Smooth muscle cell (in vitro differentiated cells): Measurements from ENCODE around the gene KIAA1549. TPM values are rescaled to one million over a fixed set of nuclear protein-coding genes. Genes with fewer than 3 reads are reported as not detected.

Experiments
- DNase-seq: peaks from one replicate; lab custom pipeline; 2025; ENCODE audit not compliant: unreplicated experiment; lab: John Stamatoyannopoulos, UW
- H2AFZ ChIP-seq: fragments of 200-600 bp; sonication (generic); 2 replicates; pipeline ENCODE4 v1.6.0; 2016; ENCODE audit warnings: antibody characterized with exemption, low read depth, mild to moderate bottlenecking
- H3F3A ChIP-seq: fragments of 200-600 bp; sonication (generic); 2 replicates; pipeline ENCODE4 v1.6.0; 2017; ENCODE audit warnings: antibody characterized with exemption, low read depth
- H3K27ac ChIP-seq: fragments of 200-600 bp; sonication (generic); 2 replicates; pipeline ENCODE4 v1.5.1; 2016; ENCODE audit warnings: low read depth, mild to moderate bottlenecking
- H3K27me3 ChIP-seq: fragments of 200-600 bp; sonication (generic); 2 replicates; pipeline ENCODE4 v1.6.1; 2016; ENCODE audit warnings: low read depth, mild to moderate bottlenecking
- H3K36me3 ChIP-seq: fragments of 200-600 bp; sonication (generic); 2 replicates; pipeline ENCODE4 v1.5.1; 2016; ENCODE audit warnings: low read depth
- H3K4me1 ChIP-seq: fragments of 200-600 bp; sonication (generic); 2 replicates; pipeline ENCODE4 v1.5.1; 2016; ENCODE audit warnings: low read depth
- H3K4me2 ChIP-seq: fragments of 200-600 bp; sonication (generic); 2 replicates; pipeline ENCODE4 v1.6.0; 2016; ENCODE audit warnings: mild to moderate bottlenecking
- H3K4me3 ChIP-seq: fragments of 200-600 bp; sonication (generic); 2 replicates; pipeline ENCODE4 v1.5.1; 2016; ENCODE audit warnings: mild to moderate bottlenecking
- H3K79me2 ChIP-seq: fragments of 200-600 bp; sonication (generic); 2 replicates; pipeline ENCODE4 v1.6.0; 2016; ENCODE audit warnings: low read depth, mild to moderate bottlenecking
- H3K9ac ChIP-seq: fragments of 200-600 bp; sonication (generic); 2 replicates; pipeline ENCODE4 v1.6.0; 2016; ENCODE audit warnings: low read depth
- H3K9me3 ChIP-seq: fragments of 200-600 bp; sonication (generic); replicated peaks from 2 replicates; pipeline ENCODE4 v1.5.1; 2016; ENCODE audit warnings: low read depth
- H4K20me1 ChIP-seq: fragments of 200-600 bp; sonication (generic); 2 replicates; pipeline ENCODE4 v1.6.0; 2016; ENCODE audit warnings: low read depth
- CTCF ChIP-seq: fragments of 200-600 bp; sonication (generic); IDR thresholded peaks from 2 replicates; pipeline ENCODE4 v1.5.1; 2017; ENCODE audit warnings: borderline replicate concordance, mild to moderate bottlenecking, antibody characterized with exemption; ENCODE audit not compliant: insufficient read depth, poor library complexity, severe bottlenecking
- WGBS: methylation state at CpG from one replicate; pipeline ENCODE4 v1.1.7; 2016; ENCODE audit warnings: low lambda C conversion rate; 5-methylcytosine and 5-hydroxymethylcytosine counted together
- polyA plus RNA-seq: library from polyadenylated mRNA; unstranded; fragments of >200 nt; fragmentation: Nextera tagmentation; extraction: Ambion mirVana; gene quantifications from 2 replicates; pipeline ENCODE4 v1.2.1, GENCODE V29; 2016
- total RNA-seq: library from RNA; depleted of rRNA; stranded (reverse); fragments of >200 nt; gene quantifications from 2 replicates; pipeline ENCODE4 v1.2.3, GENCODE V29; 2014

KIAA1549 gene
- total and polyA plus RNA-seq, 2 experiments from 2014 or later = 4.1 to 7.1 TPM

GRCh38 chr7:138871065-138871813 lies 110.0 kb downstream of the KIAA1549 start:
- Histone ChIP-seq H2AFZ (no peak overlapping the region), H3K9me3 (no peaks in the 10 kb centered on the region), H3K27ac (no peak overlapping the region), H4K20me1 (no peaks in the 10 kb centered on the region), H3K36me3 (no peaks in the 10 kb centered on the region), H3K4me3 (no peak overlapping the region), H3F3A (peaks cover under 1% of the 10 kb centered on the region), H3K79me2 (no peaks in the 10 kb centered on the region), H3K4me1 (no peaks in the 10 kb centered on the region), H3K9ac (no peak overlapping the region), H3K27me3 (no peaks in the 10 kb centered on the region), H3K4me2 (no peak overlapping the region)
- 91% methylated on average over 21 of the region's 21 CpGs for WGBS
- no peak for TF ChIP-seq CTCF
- DNase-seq = no peak

- Histone ChIP-seq H3K4me1 (no peaks in the 10 kb centered on the region), H3K27ac (no peak overlapping the region), H2AFZ (no peak overlapping the region), H3K27me3 (no peaks in the 10 kb centered on the region), H3K4me2 (no peak overlapping the region), H3K36me3 (no peaks in the 10 kb centered on the region), H3K9me3 (no peaks in the 10 kb centered on the region), H4K20me1 (no peaks in the 10 kb centered on the region), H3F3A (no peaks in the 10 kb centered on the region), H3K4me3 (no peak overlapping the region), H3K9ac (no peak overlapping the region), H3K79me2 (no peaks in the 10 kb centered on the region)
- 98% methylated on average over 29 of the region's 30 CpGs for WGBS
- TF ChIP-seq CTCF = no peak
- no peak for DNase-seq
Observed at GRCh38 chr7:138869353-138869752, 111.8 kb downstream of the KIAA1549 start.

- Histone ChIP-seq H3F3A (no peaks in the 10 kb centered on the region), H3K27me3 (no peaks in the 10 kb centered on the region), H2AFZ (no peak overlapping the region), H3K9me3 (no peaks in the 10 kb centered on the region), H3K9ac (no peak overlapping the region), H3K4me1 (no peaks in the 10 kb centered on the region), H3K79me2 (no peaks in the 10 kb centered on the region), H3K4me3 (no peak overlapping the region), H3K4me2 (no peak overlapping the region), H3K36me3 (no peaks in the 10 kb centered on the region), H4K20me1 (no peaks in the 10 kb centered on the region), H3K27ac (no peak overlapping the region)
- DNase-seq = no peak
- no peak for TF ChIP-seq CTCF
- WGBS = 98% methylated on average over 14 of the region's 14 CpGs
Observed at GRCh38 chr7:138868711-138869110, 112.5 kb downstream of the KIAA1549 start.

- Histone ChIP-seq H3K79me2 (no peaks in the 10 kb centered on the region), H2AFZ (no peak overlapping the region), H3K27ac (no peak overlapping the region), H4K20me1 (no peaks in the 10 kb centered on the region), H3K4me2 (no peak overlapping the region), H3K4me3 (no peak overlapping the region), H3K9ac (no peak overlapping the region), H3K36me3 (no peaks in the 10 kb centered on the region), H3F3A (no peaks in the 10 kb centered on the region), H3K4me1 (no peaks in the 10 kb centered on the region), H3K9me3 (no peaks in the 10 kb centered on the region), H3K27me3 (no peaks in the 10 kb centered on the region)
- DNase-seq = no peak
- TF ChIP-seq CTCF = no peak
- WGBS = 98% methylated on average over 19 of the region's 19 CpGs
Observed at GRCh38 chr7:138867744-138868143, 113.4 kb downstream of the KIAA1549 start.
